Right lung (tissue), 5 donors: ENCODE results near the gene ZAP70. TPM values are rescaled to one million over a fixed set of nuclear protein-coding genes. Genes with fewer than 3 reads are reported as not detected.
"Not testable (repeated sequence)": the region's sequence is repeated elsewhere in the genome, so short reads cannot be mapped to it uniquely, and the experiment has no call there.

ENCODE experiments used
- DNase-seq, 2 donors: peaks; one replicate each; pipeline ENCODE4 v3.0.0-alpha.2; 2013
- polyA plus RNA-seq, 5 donors: library from polyadenylated mRNA; unstranded; fragments of 120-200 nt; gene quantifications; one replicate each; pipeline versions ENCODE4 v1.2.1 to v1.2.3, GENCODE V29; 2013; ENCODE audit warnings: inconsistent platforms in 1 of 5, low replicate concordance in 1 of 5; ENCODE audit not compliant: insufficient read length in 5 of 5, insufficient read depth in 1 of 5

Gene ZAP70
- polyA plus RNA-seq, 5 donors = 1.5 to 2.4 (median 1.8) TPM

- DNase-seq = peak; percentile 66 to 76
Observed at GRCh38 chr2:97697252-97698235, 15.8 kb upstream of the ZAP70 start.

- DNase-seq = no peak
Observed at GRCh38 chr2:97698530-97698929, 14.8 kb upstream of the ZAP70 start.

GRCh38 chr2:97699765-97700444, 13.5 kb upstream of the ZAP70 start:
- DNase-seq = peak in 1 of 2 donors; percentile 38

- no peak for DNase-seq
Observed at GRCh38 chr2:97701186-97701585, 12.2 kb upstream of the ZAP70 start.

- no peak for DNase-seq
Observed at GRCh38 chr2:97701851-97702465, 11.4 kb upstream of the ZAP70 start.

GRCh38 chr2:97702731-97703470, 10.5 kb upstream of the ZAP70 start:
- DNase-seq = no peak

GRCh38 chr2:97703741-97704140, 9.6 kb upstream of the ZAP70 start:
- no peak for DNase-seq

GRCh38 chr2:97704989-97705388, 8.4 kb upstream of the ZAP70 start:
- no peak for DNase-seq

- no peak for DNase-seq
Observed at GRCh38 chr2:97706112-97706511, 7.3 kb upstream of the ZAP70 start.

- no peak for DNase-seq
Observed at GRCh38 chr2:97706708-97707345, 6.5 kb upstream of the ZAP70 start.

GRCh38 chr2:97707362-97708047, 5.9 kb upstream of the ZAP70 start:
- no peak for DNase-seq

GRCh38 chr2:97708048-97708380, 5.4 kb upstream of the ZAP70 start:
- no peak for DNase-seq

GRCh38 chr2:97708608-97709007, 4.8 kb upstream of the ZAP70 start:
- no peak for DNase-seq

- no peak for DNase-seq
Observed at GRCh38 chr2:97711394-97711711, 2.0 kb upstream of the ZAP70 start.

- DNase-seq = not testable (repeated sequence)
Observed at GRCh38 chr2:97712175-97712574, 1.2 kb upstream of the ZAP70 start.

GRCh38 chr2:97712693-97713295, 582 bp upstream of the ZAP70 start:
- no peak for DNase-seq

- no peak for DNase-seq
Observed at GRCh38 chr2:97714084-97714949, 941 bp downstream of the ZAP70 start.

GRCh38 chr2:97714950-97715652, 1.7 kb downstream of the ZAP70 start:
- DNase-seq = no peak
